ENCODE measurements around the gene POU6F2.

DNA sequence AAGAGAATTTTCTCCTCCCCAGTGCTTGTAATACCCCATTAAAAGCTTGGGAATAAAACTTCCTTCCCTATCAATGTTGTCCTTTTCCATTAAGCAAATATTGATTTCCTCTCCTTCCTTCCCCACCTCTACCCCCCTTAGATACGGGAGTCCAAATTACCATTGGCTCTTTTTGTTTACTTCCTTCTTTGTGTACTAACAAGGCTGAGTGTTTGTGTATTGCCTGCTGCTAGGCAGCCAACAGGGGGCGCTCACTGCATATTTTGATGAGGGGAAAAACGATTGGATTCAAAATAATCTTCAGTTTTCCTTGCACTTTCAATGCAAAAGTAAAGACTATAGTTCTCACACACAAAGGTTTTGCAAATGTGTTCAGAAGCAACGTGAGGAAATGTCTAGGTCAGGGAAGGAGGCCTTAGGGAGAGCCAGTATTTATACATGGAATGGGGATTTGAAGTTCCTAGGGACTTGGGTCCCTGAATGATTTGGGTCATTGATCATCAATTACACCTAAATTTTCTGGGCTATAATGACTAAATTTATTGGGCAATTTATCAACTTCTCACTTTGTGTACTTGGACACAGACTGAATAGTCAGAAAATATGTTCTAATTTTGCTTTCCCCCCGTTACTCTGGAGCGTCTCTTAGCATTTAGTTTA is 45.1 kb upstream of the POU6F2 start:
- TF ChIP-seq RAD21 (IDR thresholded peaks at IDR 0.05; ENCODE audit: low read depth), result peak; percentile 81
- TF ChIP-seq, protein P1, sequence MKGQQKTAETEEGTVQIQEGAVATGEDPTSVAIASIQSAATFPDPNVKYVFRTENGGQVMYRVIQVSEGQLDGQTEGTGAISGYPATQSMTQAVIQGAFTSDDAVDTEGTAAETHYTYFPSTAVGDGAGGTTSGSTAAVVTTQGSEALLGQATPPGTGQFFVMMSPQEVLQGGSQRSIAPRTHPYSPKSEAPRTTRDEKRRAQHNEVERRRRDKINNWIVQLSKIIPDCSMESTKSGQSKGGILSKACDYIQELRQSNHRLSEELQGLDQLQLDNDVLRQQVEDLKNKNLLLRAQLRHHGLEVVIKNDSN (IDR thresholded peaks at IDR 0.05), result no peak
- no peak for TF ChIP-seq CEBPB (IDR thresholded peaks at IDR 0.05)
- no peak for TF ChIP-seq FOXM1 (IDR thresholded peaks at IDR 0.05; ENCODE audit: borderline replicate concordance, low read depth)
- TF ChIP-seq EP300 (IDR thresholded peaks at IDR 0.05; ENCODE audit: borderline replicate concordance), result no peak
- TF ChIP-seq EGR1 (IDR thresholded peaks at IDR 0.05), result no peak
- TF ChIP-seq, protein P2, sequence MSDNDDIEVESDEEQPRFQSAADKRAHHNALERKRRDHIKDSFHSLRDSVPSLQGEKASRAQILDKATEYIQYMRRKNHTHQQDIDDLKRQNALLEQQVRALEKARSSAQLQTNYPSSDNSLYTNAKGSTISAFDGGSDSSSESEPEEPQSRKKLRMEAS (IDR thresholded peaks at IDR 0.05), result no peak
